ENCODE data around the gene POLG. TPM values are rescaled to one million over a fixed set of nuclear protein-coding genes. Genes with fewer than 3 reads are reported as not detected.

Gene POLG
- total RNA-seq, 4 donors from 2014 or later: 38.4 to 62.0 (median 53.7) TPM

DNA sequence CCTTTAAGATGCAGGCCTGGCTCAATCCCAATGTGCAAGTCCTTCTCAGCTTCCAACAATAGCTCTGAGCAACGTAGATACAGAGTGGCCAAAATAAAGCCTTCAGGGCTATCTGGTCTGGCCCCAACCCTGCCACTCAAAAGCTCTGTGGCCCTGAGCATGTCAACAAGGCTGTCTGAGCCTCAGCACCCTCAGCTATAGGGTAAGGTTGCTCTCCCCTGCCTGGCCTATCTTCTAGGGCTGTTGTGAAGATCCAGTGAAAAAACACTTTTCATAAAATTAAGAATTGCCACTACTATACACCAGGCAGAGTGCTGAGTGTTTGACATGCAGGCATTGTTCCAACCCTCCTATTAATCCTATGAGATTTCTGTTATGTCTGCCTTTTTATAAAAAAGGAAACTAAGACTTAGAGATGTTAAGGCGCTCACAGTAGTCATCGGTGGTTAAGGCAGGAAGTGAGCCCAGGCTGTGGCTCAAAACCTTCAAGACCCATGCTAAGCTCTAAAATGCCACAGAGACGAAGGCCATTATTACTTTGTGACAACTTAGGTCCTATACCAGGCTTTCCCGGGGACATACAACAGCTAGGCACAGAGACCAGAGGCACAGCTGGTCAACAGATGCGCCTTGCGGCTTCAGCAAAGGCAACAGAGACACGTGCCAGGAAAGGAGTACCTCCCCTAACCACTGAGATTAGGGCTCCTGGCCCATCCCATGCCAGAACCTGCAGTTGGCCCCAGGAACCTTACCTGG lies 5.1 kb downstream of the POLG start:
- H3K36me3 ChIP-seq: no peaks in the 10 kb centered on the region
- no peaks in the 10 kb centered on the region for H3K27me3 ChIP-seq
- intact Hi-C loops (cut with DNase I; ENCODE audit: low total_unique reads): no loop called here
- no peak overlapping the region for H3K27ac ChIP-seq
- no peak for DNase-seq
- H3K4me3 ChIP-seq: no peak overlapping the region
- peaks cover 11 to 19% of the 10 kb centered on the region in 2 donors for H3K4me1 ChIP-seq
- H3K9me3 ChIP-seq: no peaks in the 10 kb centered on the region
- TF ChIP-seq CTCF (IDR thresholded peaks at IDR 0.05) (no peak), POLR2A (IDR thresholded peaks at IDR 0.05) (no peak)

DNA sequence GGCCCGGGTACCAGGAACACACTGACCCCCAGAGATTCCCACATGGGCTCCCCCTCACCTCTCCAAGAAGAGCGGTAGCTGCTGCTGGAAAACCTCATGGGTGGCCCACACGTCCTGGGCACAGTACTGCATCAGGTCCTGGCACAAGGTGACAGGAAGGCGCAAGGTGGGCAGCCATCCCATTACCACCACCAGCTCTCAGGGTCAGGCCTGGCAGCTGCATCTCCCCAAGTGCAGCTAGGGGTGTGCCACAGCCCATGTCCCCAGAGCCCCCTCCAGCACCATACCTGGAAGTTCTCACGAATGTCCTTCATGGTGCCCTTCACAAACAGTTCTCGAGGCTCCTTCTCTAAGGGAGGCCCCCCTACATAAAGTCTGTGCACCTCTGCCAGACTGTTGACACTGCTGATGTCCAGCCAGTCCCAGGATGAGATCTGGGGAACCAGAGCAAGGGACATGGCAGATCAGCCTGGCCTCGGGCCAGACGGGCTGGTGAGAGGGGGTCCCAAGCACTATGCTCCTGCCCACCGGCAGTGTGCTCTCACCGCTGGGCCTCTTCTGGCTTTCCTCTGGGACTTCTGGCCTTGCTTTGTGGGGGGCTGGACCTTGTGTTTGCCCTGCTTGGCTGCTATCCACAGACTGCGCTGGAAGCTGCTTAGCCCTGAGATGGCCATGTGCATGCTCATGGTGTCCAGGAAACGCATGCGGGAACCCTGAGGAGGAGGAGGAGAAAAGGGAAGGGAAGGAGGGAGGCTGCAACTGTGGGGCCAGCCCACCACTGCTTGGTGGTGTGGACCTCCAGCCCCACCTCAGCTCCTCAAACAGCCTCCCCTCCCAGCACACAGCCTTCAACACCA lies 6.0 kb downstream of the POLG start:
- no peak overlapping the region for H3K27ac ChIP-seq
- H3K36me3 ChIP-seq: no peaks in the 10 kb centered on the region
- DNase-seq: no peak
- H3K4me1 ChIP-seq: peaks cover 11 to 16% of the 10 kb centered on the region in 2 donors
- no peaks in the 10 kb centered on the region for H3K27me3 ChIP-seq
- intact Hi-C loops (cut with DNase I; ENCODE audit: low total_unique reads): no loop called here
- H3K4me3 ChIP-seq: no peak overlapping the region
- H3K9me3 ChIP-seq: no peaks in the 10 kb centered on the region
- no peak for TF ChIP-seq CTCF (IDR thresholded peaks at IDR 0.05)
- no peak for TF ChIP-seq POLR2A (IDR thresholded peaks at IDR 0.05)

- DNase-seq: no peak
- intact Hi-C loops (cut with DNase I; ENCODE audit: low total_unique reads): no loop called here
Measured at GRCh38 chr15:89327113-89327512, 7.5 kb downstream of the POLG start.

GRCh38 chr15:89326316-89326715 lies 8.3 kb downstream of the POLG start:
- Histone ChIP-seq H3K27me3 (no peaks in the 10 kb centered on the region), H3K27ac (no peak overlapping the region), H3K9me3 (no peaks in the 10 kb centered on the region), H3K36me3 (no peaks in the 10 kb centered on the region), H3K4me1 (peaks cover under 1 to 2% of the 10 kb centered on the region in 2 donors), H3K4me3 (no peak overlapping the region)
- TF ChIP-seq CTCF (IDR thresholded peaks at IDR 0.05) (no peak), POLR2A (IDR thresholded peaks at IDR 0.05) (no peak)
- intact Hi-C loops (cut with DNase I; ENCODE audit: low total_unique reads): no loop called here
- DNase-seq: no peak

More at GRCh38 chr15:89327113-89327512, 7.5 kb downstream of the POLG start:
- TF ChIP-seq CTCF (IDR thresholded peaks at IDR 0.05): no peak
- H3K4me1 ChIP-seq: peaks cover 7 to 8% of the 10 kb centered on the region in 2 donors
- no peak overlapping the region for H3K4me3 ChIP-seq
- H3K27me3 ChIP-seq: no peaks in the 10 kb centered on the region
- no peaks in the 10 kb centered on the region for H3K9me3 ChIP-seq
- H3K36me3 ChIP-seq: no peaks in the 10 kb centered on the region
- H3K27ac ChIP-seq: no peak overlapping the region

Measured in uterus (tissue), 4 donors.